ENCODE measurements around the gene ENOPH1. TPM values are rescaled to one million over a fixed set of nuclear protein-coding genes. Genes with fewer than 3 reads are reported as not detected.

The ENOPH1 gene
- total RNA-seq, 2 donors from 2014 or later = 15.4 to 15.5 TPM

GRCh38 chr4:82489987-82490386 lies 59.6 kb downstream of the ENOPH1 start:
- Histone ChIP-seq H3K4me1 (ENCODE audit: control insufficient read depth in 1 of 2, low read depth in 2 of 2) (no peaks in the 10 kb centered on the region), H3K27me3 (replicated peaks; ENCODE audit: insufficient read depth) (no peaks in the 10 kb centered on the region), H3K27ac (no peak overlapping the region), H3K36me3 (no peaks in the 10 kb centered on the region), H3K4me3 (no peak overlapping the region), H3K9me3 (no peaks in the 10 kb centered on the region)
- TF ChIP-seq, protein P1, sequence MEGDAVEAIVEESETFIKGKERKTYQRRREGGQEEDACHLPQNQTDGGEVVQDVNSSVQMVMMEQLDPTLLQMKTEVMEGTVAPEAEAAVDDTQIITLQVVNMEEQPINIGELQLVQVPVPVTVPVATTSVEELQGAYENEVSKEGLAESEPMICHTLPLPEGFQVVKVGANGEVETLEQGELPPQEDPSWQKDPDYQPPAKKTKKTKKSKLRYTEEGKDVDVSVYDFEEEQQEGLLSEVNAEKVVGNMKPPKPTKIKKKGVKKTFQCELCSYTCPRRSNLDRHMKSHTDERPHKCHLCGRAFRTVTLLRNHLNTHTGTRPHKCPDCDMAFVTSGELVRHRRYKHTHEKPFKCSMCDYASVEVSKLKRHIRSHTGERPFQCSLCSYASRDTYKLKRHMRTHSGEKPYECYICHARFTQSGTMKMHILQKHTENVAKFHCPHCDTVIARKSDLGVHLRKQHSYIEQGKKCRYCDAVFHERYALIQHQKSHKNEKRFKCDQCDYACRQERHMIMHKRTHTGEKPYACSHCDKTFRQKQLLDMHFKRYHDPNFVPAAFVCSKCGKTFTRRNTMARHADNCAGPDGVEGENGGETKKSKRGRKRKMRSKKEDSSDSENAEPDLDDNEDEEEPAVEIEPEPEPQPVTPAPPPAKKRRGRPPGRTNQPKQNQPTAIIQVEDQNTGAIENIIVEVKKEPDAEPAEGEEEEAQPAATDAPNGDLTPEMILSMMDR (IDR thresholded peaks at IDR 0.05) = no peak
- ATAC-seq (ENCODE audit: insufficient number of reproducible peaks, low FRiP score, low read depth) (no peak), DNase-seq (ENCODE audit: low spot score) (no peak)

DNA sequence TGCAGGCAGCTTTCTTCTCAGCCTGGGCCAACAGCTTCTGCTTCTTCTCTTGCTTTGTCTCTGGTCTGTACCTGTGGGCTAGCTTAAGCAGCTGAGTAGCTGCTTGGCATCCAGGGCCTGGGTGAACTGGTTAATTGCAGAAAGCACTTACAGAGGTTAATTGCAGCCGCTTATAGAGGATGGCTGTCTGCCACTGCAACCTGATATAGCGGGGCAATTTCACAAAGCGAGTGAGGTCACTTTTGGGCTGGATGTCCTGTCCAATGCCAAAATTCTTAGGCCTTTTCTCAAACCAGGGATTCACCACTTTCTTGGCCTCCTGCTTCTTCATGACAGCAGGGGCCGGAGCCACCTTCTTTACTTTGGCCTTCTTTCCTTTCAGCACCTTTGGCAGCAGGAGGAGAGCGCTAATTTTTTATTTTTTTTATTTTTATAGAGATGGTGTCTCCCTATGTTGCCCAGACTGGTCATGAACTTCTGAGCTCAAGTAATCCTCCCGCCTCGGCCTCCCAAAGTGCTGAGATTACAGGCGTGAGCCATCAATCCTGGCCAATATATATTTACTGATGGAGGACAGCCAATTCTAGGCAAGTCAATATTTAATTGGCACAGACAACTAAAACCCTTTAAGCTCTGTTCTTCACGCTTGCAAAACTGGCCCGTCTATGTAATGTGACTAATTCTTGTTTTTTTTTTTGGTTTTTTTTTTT lies 61.0 kb downstream of the ENOPH1 start:
- no peak overlapping the region for H3K27ac ChIP-seq
- TF ChIP-seq, protein P1 (IDR thresholded peaks at IDR 0.05) = no peak
- no peak for ATAC-seq (ENCODE audit: insufficient number of reproducible peaks, low FRiP score, low read depth)
- no peaks in the 10 kb centered on the region for H3K36me3 ChIP-seq
- no peaks in the 10 kb centered on the region for H3K9me3 ChIP-seq
- H3K4me3 ChIP-seq = no peak overlapping the region
- no peaks in the 10 kb centered on the region for H3K4me1 ChIP-seq (ENCODE audit: control insufficient read depth in 1 of 2, low read depth in 2 of 2)
- no peak for DNase-seq (ENCODE audit: low spot score)
- no peaks in the 10 kb centered on the region for H3K27me3 ChIP-seq (replicated peaks; ENCODE audit: insufficient read depth)

GRCh38 chr4:82493721-82494425 lies 63.5 kb downstream of the ENOPH1 start:
- Histone ChIP-seq H3K4me3 (no peak overlapping the region), H3K4me1 (ENCODE audit: control insufficient read depth in 1 of 2, low read depth in 2 of 2) (no peaks in the 10 kb centered on the region), H3K9me3 (no peaks in the 10 kb centered on the region), H3K36me3 (no peaks in the 10 kb centered on the region), H3K27me3 (replicated peaks; ENCODE audit: insufficient read depth) (no peaks in the 10 kb centered on the region), H3K27ac (no peak overlapping the region)
- DNase-seq (ENCODE audit: low spot score) (no peak), ATAC-seq (ENCODE audit: insufficient number of reproducible peaks, low FRiP score, low read depth) (no peak)
- TF ChIP-seq, protein P1 (IDR thresholded peaks at IDR 0.05) = no peak

DNA sequence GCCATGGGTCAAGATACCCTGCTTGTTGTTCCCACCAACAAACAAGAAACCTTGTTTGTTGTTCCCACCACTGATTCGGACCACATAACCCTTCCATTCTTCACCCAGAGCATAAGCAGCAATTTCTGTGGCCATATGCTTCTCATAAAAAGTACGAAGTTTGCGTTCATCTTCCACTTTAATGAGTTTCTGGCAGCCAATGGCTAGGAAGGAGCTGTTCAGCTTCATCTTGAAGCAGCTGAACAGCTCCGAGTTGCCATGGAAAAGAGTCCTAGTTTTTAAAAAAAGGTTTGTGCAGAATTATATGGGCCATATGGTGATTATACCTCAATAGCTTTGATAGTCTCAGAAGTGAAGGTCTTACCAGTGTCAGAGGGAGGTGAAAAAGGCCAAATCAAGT lies 65.3 kb downstream of the ENOPH1 start:
- H3K4me3 ChIP-seq = no peak overlapping the region
- H3K9me3 ChIP-seq = no peaks in the 10 kb centered on the region
- TF ChIP-seq, protein P1 (IDR thresholded peaks at IDR 0.05) = no peak
- H3K27ac ChIP-seq = no peak overlapping the region
- H3K27me3 ChIP-seq (replicated peaks; ENCODE audit: insufficient read depth) = no peaks in the 10 kb centered on the region
- DNase-seq (ENCODE audit: low spot score) = no peak
- no peaks in the 10 kb centered on the region for H3K4me1 ChIP-seq (ENCODE audit: control insufficient read depth in 1 of 2, low read depth in 2 of 2)
- no peak for ATAC-seq (ENCODE audit: insufficient number of reproducible peaks, low FRiP score, low read depth)
- H3K36me3 ChIP-seq = no peaks in the 10 kb centered on the region

DNA sequence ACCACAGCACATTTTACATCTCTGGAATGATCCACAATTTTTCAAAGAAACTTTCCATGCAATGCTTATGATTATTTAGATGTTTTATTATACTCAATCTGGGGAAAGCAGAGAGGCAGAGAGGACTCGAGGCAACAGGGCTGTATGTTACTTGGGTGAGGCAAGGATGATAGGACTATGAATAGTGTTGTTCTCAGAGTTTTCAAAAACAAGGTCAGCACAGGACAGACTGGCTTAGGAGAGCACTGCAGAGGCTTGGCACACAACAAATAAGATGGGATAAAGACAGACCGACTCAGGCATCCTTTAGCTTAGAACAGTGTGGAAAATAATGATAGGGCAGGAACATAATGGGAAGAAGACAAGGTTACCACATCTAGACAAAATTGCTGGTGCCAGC lies 66.0 kb downstream of the ENOPH1 start:
- TF ChIP-seq, protein P1 (IDR thresholded peaks at IDR 0.05) = no peak
- Histone ChIP-seq H3K4me3 (no peak overlapping the region), H3K36me3 (no peaks in the 10 kb centered on the region), H3K27me3 (replicated peaks; ENCODE audit: insufficient read depth) (no peaks in the 10 kb centered on the region), H3K27ac (no peak overlapping the region), H3K9me3 (no peaks in the 10 kb centered on the region), H3K4me1 (ENCODE audit: control insufficient read depth in 1 of 2, low read depth in 2 of 2) (no peaks in the 10 kb centered on the region)
- no peak for DNase-seq (ENCODE audit: low spot score)
- no peak for ATAC-seq (ENCODE audit: insufficient number of reproducible peaks, low FRiP score, low read depth)
